Endothelial cell of umbilical vein (primary cell): ENCODE results near the gene HMX2.

Experiments
- CTCF ChIP-seq, 2 donors: IDR thresholded peaks; 1 replicate in 1 of 2; 2 replicates in 1 of 2; pipeline ENCODE4 v1.5.1; 2011; ENCODE audit warnings: low read length in 2 of 2, mild to moderate bottlenecking in 2 of 2, moderate library complexity in 2 of 2, control low read depth in 1 of 2, inconsistent platforms in 1 of 2, low read depth in 1 of 2; ENCODE audit not compliant: insufficient read depth in 1 of 2; ENCODE audit errors: extremely low read depth in 1 of 2
- EZH2 ChIP-seq: IDR thresholded peaks from 2 replicates; pipeline ENCODE4 v1.6.1; 2012; ENCODE audit warnings: borderline replicate concordance, low read depth, mild to moderate bottlenecking, moderate library complexity, low read length, inconsistent platforms; ENCODE audit not compliant: severe bottlenecking
- FOS ChIP-seq: IDR thresholded peaks from 2 replicates; pipeline ENCODE4 v1.6.1; 2011; ENCODE audit warnings: mild to moderate bottlenecking, low read length, moderate library complexity, borderline replicate concordance; ENCODE audit not compliant: insufficient read depth
- JUN ChIP-seq: IDR thresholded peaks from 2 replicates; pipeline ENCODE4 v1.6.1; 2011; ENCODE audit warnings: borderline replicate concordance, low read depth; ENCODE audit not compliant: insufficient read length, insufficient read depth
- MAX ChIP-seq: IDR thresholded peaks from 2 replicates; pipeline ENCODE4 v1.6.1; 2011; ENCODE audit not compliant: insufficient read depth, insufficient read length
- MYC ChIP-seq: IDR thresholded peaks from one replicate; pipeline ENCODE4 v1.6.1; 2011; ENCODE audit warnings: mild to moderate bottlenecking, low read depth, low read length
- POLR2A ChIP-seq: IDR thresholded peaks from 2 replicates; pipeline ENCODE4 v1.6.1; 2012; ENCODE audit warnings: low read depth, mild to moderate bottlenecking, control low read depth, low read length
- POLR2AphosphoS5 ChIP-seq: IDR thresholded peaks from 2 replicates; pipeline ENCODE4 v1.6.1; 2012; ENCODE audit warnings: low read depth, mild to moderate bottlenecking, control low read depth, low read length, moderate library complexity; ENCODE audit not compliant: insufficient read depth

GRCh38 chr10:123151737-123152135 is 3.8 kb downstream of the HMX2 start:
- TF ChIP-seq CTCF (IDR thresholded peaks at IDR 0.05; ENCODE audit: extremely low read depth in 1 of 2, insufficient read depth in 1 of 2, low read depth in 1 of 2, low read length in 2 of 2) = no peak
- TF ChIP-seq POLR2AphosphoS5 = no peak
- TF ChIP-seq MAX = no peak
- peak; percentile 45 for TF ChIP-seq EZH2
- no peak for TF ChIP-seq POLR2A
- TF ChIP-seq FOS = no peak
- no peak for TF ChIP-seq JUN
- TF ChIP-seq MYC = no peak
